Measurements from ENCODE around the gene TAGLN3. TPM values are rescaled to one million over a fixed set of nuclear protein-coding genes. Genes with fewer than 3 reads are reported as not detected.

Gene TAGLN3
- total RNA-seq, 1 experiment from 2014 or later: not detected

DNA sequence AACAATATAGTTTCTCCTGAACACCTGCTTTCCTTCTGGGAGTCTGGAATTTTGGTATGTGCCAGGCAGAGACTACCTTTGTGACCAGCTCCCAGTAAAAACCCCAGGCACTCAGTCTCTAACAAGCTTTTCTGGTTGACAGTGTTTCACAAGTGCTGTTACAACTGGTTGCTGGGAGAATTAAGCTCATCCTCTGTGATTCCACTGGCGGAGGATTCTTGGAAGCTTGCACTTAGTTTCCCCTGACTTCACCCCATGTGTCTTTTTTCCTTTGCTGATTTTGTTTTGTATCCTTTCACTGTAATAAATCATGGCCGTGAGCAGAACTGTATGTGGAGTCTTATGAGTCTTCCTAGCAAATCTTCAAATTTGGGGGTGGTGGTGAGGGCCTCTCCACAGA is 5.7 kb upstream of the TAGLN3 start:
- no peak for DNase-seq
- Histone ChIP-seq H3K27me3 (ENCODE audit: insufficient read depth, low read depth) (no peaks in the 10 kb centered on the region), H2AFZ (no peak overlapping the region), H3K9me2 (ENCODE audit: insufficient read depth) (no peaks in the 10 kb centered on the region), H3K9me3 (ENCODE audit: insufficient read depth, low read depth) (peaks cover 4% of the 10 kb centered on the region; the same call in 1 of the 2 replicates), H3K4me3 (no peak overlapping the region), H3K4me1 (replicated peaks; ENCODE audit: insufficient read depth) (no peaks in the 10 kb centered on the region), H4K20me1 (ENCODE audit: insufficient read depth) (no peaks in the 10 kb centered on the region), H3K36me3 (ENCODE audit: low read depth) (peaks cover 9% of the 10 kb centered on the region), H3K4me2 (no peak overlapping the region), H3K27ac (no peak overlapping the region), H3K79me2 (ENCODE audit: low read depth) (no peaks in the 10 kb centered on the region), H3F3A (ENCODE audit: insufficient read depth, low read depth) (peaks cover 12% of the 10 kb centered on the region)
- no peak for TF ChIP-seq EZH2 (IDR thresholded peaks at IDR 0.05; ENCODE audit: low read depth)
- TF ChIP-seq, protein P1, sequence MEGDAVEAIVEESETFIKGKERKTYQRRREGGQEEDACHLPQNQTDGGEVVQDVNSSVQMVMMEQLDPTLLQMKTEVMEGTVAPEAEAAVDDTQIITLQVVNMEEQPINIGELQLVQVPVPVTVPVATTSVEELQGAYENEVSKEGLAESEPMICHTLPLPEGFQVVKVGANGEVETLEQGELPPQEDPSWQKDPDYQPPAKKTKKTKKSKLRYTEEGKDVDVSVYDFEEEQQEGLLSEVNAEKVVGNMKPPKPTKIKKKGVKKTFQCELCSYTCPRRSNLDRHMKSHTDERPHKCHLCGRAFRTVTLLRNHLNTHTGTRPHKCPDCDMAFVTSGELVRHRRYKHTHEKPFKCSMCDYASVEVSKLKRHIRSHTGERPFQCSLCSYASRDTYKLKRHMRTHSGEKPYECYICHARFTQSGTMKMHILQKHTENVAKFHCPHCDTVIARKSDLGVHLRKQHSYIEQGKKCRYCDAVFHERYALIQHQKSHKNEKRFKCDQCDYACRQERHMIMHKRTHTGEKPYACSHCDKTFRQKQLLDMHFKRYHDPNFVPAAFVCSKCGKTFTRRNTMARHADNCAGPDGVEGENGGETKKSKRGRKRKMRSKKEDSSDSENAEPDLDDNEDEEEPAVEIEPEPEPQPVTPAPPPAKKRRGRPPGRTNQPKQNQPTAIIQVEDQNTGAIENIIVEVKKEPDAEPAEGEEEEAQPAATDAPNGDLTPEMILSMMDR (conservative IDR thresholded peaks at IDR 0.05): no peak
- ChIA-PET CTCF (interaction anchor here (0.6 to 1.0 kb wide), 2 partner anchors 15 to 27 kb away, joined by 3 to 4 read pairs; no protein-coding TSS in a partner anchor), POLR2A (ENCODE audit: unreplicated experiment) (interaction anchor here (0.6 kb wide), 1 partner anchor 132 kb away, joined by 3 read pairs; no protein-coding TSS in a partner anchor)
- intact Hi-C loops (cut with micrococcal nuclease; ENCODE audit: unreplicated experiment): no loop called here
- BruUV-seq (replicated peaks): no TSS peak

DNA sequence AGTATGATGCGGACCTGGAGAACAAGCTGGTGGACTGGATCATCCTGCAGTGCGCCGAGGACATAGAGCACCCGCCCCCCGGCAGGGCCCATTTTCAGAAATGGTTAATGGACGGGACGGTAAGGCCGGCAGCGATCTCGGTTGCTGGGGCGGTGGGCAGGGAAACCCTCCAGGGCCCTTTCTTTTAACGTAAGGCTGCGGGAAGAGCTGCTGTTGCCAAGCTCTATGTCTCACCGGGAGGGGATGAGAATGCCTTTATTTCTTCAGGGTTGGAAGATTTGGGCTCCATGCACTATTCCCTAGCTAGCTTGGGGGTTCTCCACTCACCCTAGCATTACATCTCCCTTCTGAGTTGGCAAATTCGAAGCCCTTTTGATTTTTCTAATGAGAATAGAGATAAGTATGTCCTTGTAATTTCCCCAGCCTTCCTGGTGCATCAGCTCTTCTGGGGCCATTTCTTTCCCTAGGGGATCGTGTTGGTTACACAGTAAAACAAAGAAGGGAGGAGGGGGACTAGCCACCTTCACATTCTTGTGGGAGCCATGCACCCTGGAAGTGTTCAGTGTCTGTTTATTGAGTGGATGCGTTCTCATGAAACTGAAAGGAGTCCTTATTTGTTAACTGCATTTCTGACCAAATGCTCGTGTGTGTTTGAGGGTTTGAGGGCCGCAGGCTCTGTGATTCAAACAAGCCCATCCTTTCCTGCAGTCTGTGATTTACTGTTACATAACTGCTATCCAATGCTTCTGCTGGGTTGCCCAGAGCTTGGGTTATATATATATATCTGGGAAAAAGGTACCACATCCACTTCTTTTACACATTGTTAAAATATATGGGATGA is 982 bp downstream of the TAGLN3 start:
- no peaks in the 10 kb centered on the region for H3K36me3 ChIP-seq (ENCODE audit: low read depth)
- POLR2A ChIA-PET (ENCODE audit: unreplicated experiment): interaction anchor here (0.7 kb wide), 1 partner anchor 21 kb away, joined by 4 read pairs; no protein-coding TSS in a partner anchor
- H3K27me3 ChIP-seq (ENCODE audit: insufficient read depth, low read depth): no peaks in the 10 kb centered on the region
- no peak overlapping the region for H2AFZ ChIP-seq
- intact Hi-C loops (cut with micrococcal nuclease; ENCODE audit: unreplicated experiment): no loop called here
- CTCF ChIA-PET: interaction anchor here (0.5 to 1.0 kb wide), 2 partner anchors 12 to 14 kb away, joined by 3 to 5 read pairs; no protein-coding TSS in a partner anchor
- no peaks in the 10 kb centered on the region for H3K79me2 ChIP-seq (ENCODE audit: low read depth)
- peaks cover 15% of the 10 kb centered on the region; the same call in 1 of the 2 replicates for H3K4me1 ChIP-seq (replicated peaks; ENCODE audit: insufficient read depth)
- no peak overlapping the region for H3K4me2 ChIP-seq
- no peak for DNase-seq
- peaks cover 4% of the 10 kb centered on the region; the same call in 1 of the 2 replicates for H3K9me3 ChIP-seq (ENCODE audit: insufficient read depth, low read depth)
- no TSS peak for BruUV-seq (replicated peaks)
- no peak for TF ChIP-seq EZH2 (IDR thresholded peaks at IDR 0.05; ENCODE audit: low read depth)
- TF ChIP-seq, protein P1 (conservative IDR thresholded peaks at IDR 0.05): no peak
- no peak overlapping the region for H3K4me3 ChIP-seq
- no peaks in the 10 kb centered on the region for H3K9me2 ChIP-seq (ENCODE audit: insufficient read depth)
- H4K20me1 ChIP-seq (ENCODE audit: insufficient read depth): no peaks in the 10 kb centered on the region
- H3F3A ChIP-seq (ENCODE audit: insufficient read depth, low read depth): no peaks in the 10 kb centered on the region
- H3K27ac ChIP-seq: no peak overlapping the region

DNA sequence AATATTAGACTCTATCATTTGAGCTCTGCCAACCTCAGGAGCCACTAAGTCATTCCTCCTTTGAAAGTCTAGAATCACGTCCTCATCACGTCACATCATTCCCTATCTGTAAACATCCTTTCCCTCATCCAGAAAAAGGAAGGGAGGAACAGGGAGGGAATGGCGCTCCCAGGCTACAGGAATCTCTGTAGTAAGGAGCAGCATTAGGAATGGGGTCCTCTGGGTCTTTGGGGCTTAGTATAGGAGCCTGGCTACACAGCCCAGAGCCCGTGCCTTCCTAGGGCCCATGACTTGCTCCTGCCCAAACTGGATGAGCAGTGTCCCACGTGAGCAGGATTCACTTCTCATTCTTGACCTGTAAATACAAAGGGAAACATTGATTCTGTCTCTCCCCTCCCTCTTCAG is 1.6 kb downstream of the TAGLN3 start:
- H3K9me2 ChIP-seq (ENCODE audit: insufficient read depth): no peaks in the 10 kb centered on the region
- H3K4me3 ChIP-seq: no peak overlapping the region
- H3F3A ChIP-seq (ENCODE audit: insufficient read depth, low read depth): no peaks in the 10 kb centered on the region
- H3K36me3 ChIP-seq (ENCODE audit: low read depth): no peaks in the 10 kb centered on the region
- H3K4me2 ChIP-seq: no peak overlapping the region
- H3K79me2 ChIP-seq (ENCODE audit: low read depth): no peaks in the 10 kb centered on the region
- H4K20me1 ChIP-seq (ENCODE audit: insufficient read depth): no peaks in the 10 kb centered on the region
- TF ChIP-seq EZH2 (IDR thresholded peaks at IDR 0.05; ENCODE audit: low read depth): no peak
- TF ChIP-seq, protein P1 (conservative IDR thresholded peaks at IDR 0.05): no peak
- DNase-seq: no peak
- H3K27ac ChIP-seq: no peak overlapping the region
- H3K9me3 ChIP-seq (ENCODE audit: insufficient read depth, low read depth): peaks cover 4% of the 10 kb centered on the region; the same call in 1 of the 2 replicates
- no TSS peak for BruUV-seq (replicated peaks)
- ChIA-PET POLR2A (ENCODE audit: unreplicated experiment) (no interaction called here), CTCF (no interaction called here)
- intact Hi-C loops (cut with micrococcal nuclease; ENCODE audit: unreplicated experiment): no loop called here
- H3K27me3 ChIP-seq (ENCODE audit: insufficient read depth, low read depth): no peaks in the 10 kb centered on the region
- H2AFZ ChIP-seq: no peak overlapping the region
- H3K4me1 ChIP-seq (replicated peaks; ENCODE audit: insufficient read depth): peaks cover 15% of the 10 kb centered on the region; the same call in 1 of the 2 replicates

All from PC-9 (cell line).